Astrocyte (in vitro differentiated cells and primary cell): ENCODE measurements around the gene RPL10A.

Experiments used
- EZH2 ChIP-seq: IDR thresholded peaks from 2 replicates; pipeline ENCODE4 v1.6.1; 2012; ENCODE audit warnings: mild to moderate bottlenecking, low read length, inconsistent platforms; ENCODE audit not compliant: insufficient read depth
- TF ChIP-seq, protein P1 (sequence below): IDR thresholded peaks from 2 replicates; pipeline ENCODE4 v1.5.1; 2011; ENCODE audit warnings: low read depth, mild to moderate bottlenecking, inconsistent platforms, low read length, moderate library complexity; ENCODE audit not compliant: insufficient read depth

DNA sequence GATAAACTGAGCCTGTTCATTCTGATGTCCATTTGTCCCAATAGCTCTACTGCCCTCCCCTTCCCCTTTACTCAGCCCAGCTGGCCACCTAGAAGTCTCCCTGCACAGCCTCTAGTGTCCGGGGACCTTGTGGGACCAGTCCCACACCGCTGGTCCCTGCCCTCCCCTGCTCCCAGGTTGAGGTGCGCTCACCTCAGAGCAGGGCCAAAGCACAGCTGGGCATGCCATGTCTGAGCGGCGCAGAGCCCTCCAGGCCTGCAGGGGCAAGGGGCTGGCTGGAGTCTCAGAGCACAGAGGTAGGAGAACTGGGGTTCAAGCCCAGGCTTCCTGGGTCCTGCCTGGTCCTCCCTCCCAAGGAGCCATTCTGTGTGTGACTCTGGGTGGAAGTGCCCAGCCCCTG is 40.8 kb upstream of the RPL10A start:
- TF ChIP-seq EZH2 = no peak
- TF ChIP-seq, protein P1, sequence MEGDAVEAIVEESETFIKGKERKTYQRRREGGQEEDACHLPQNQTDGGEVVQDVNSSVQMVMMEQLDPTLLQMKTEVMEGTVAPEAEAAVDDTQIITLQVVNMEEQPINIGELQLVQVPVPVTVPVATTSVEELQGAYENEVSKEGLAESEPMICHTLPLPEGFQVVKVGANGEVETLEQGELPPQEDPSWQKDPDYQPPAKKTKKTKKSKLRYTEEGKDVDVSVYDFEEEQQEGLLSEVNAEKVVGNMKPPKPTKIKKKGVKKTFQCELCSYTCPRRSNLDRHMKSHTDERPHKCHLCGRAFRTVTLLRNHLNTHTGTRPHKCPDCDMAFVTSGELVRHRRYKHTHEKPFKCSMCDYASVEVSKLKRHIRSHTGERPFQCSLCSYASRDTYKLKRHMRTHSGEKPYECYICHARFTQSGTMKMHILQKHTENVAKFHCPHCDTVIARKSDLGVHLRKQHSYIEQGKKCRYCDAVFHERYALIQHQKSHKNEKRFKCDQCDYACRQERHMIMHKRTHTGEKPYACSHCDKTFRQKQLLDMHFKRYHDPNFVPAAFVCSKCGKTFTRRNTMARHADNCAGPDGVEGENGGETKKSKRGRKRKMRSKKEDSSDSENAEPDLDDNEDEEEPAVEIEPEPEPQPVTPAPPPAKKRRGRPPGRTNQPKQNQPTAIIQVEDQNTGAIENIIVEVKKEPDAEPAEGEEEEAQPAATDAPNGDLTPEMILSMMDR = no peak
